Fibroblast of lung (primary cell): ENCODE data around the gene GGCT. TPM values are rescaled to one million over a fixed set of nuclear protein-coding genes. Genes with fewer than 3 reads are reported as not detected.

ENCODE experiments used
- DNase-seq, 2 donors: peaks; one replicate each; pipeline versions ENCODE4 v3.0.0 to v3.0.0-alpha.2; 2010; ENCODE audit warnings: low read depth in 2 of 2
- H2AFZ ChIP-seq: 2 replicates; pipeline ENCODE4 v1.5.1; 2012; ENCODE audit warnings: low read length, control low read depth, inconsistent platforms
- H3K27ac ChIP-seq: 2 replicates; pipeline ENCODE4 v1.5.1; 2011; ENCODE audit warnings: low read length, control low read depth; ENCODE audit not compliant: insufficient read depth
- H3K27me3 ChIP-seq: 2 replicates; pipeline ENCODE4 v1.5.1; 2011; ENCODE audit warnings: mild to moderate bottlenecking, low read length; ENCODE audit not compliant: control insufficient read depth, insufficient read depth
- H3K36me3 ChIP-seq: 2 replicates; pipeline ENCODE4 v1.5.1; 2011; ENCODE audit warnings: low read length; ENCODE audit not compliant: control insufficient read depth, insufficient read depth
- H3K4me1 ChIP-seq: 2 replicates; pipeline ENCODE4 v1.5.1; 2011; ENCODE audit warnings: low read length; ENCODE audit not compliant: control insufficient read depth, insufficient read depth; ENCODE audit errors: extremely low read depth
- H3K4me2 ChIP-seq: 2 replicates; pipeline ENCODE4 v1.5.1; 2011; ENCODE audit warnings: low read length, control low read depth; ENCODE audit not compliant: insufficient read depth; ENCODE audit errors: extremely low read depth
- H3K4me3 ChIP-seq, 4 experiments: fragments of 200-600 bp in 1 of 4; sonication (generic) in 1 of 4; replicated peaks in 1 of 4; 2 replicates each; pipeline ENCODE4 v1.5.1; 2011 to 2016; ENCODE audit warnings: low read length in 4 of 4, low read depth in 3 of 4, mild to moderate bottlenecking in 3 of 4, control low read depth in 2 of 4, inconsistent platforms in 1 of 4, mixed read lengths in 1 of 4; ENCODE audit not compliant: insufficient read depth in 1 of 4; ENCODE audit errors: control extremely low read depth in 1 of 4
- H3K79me2 ChIP-seq: 2 replicates; pipeline ENCODE4 v1.5.1; 2012; ENCODE audit warnings: mild to moderate bottlenecking, low read length, inconsistent platforms; ENCODE audit not compliant: control insufficient read depth, insufficient read depth
- H3K9ac ChIP-seq: 2 replicates; pipeline ENCODE4 v1.5.1; 2011; ENCODE audit warnings: mild to moderate bottlenecking, low read length, control low read depth; ENCODE audit not compliant: insufficient read depth
- H3K9me3 ChIP-seq: 2 replicates; pipeline ENCODE4 v1.5.1; 2012; ENCODE audit warnings: low read depth, low read length; ENCODE audit not compliant: control insufficient read depth, insufficient read depth
- H4K20me1 ChIP-seq: 2 replicates; pipeline ENCODE4 v1.5.1; 2011; ENCODE audit warnings: low read length; ENCODE audit not compliant: control insufficient read depth, insufficient read depth; ENCODE audit errors: extremely low read depth
- CTCF ChIP-seq, 2 donors: IDR thresholded peaks in 1 of 2; conservative IDR thresholded peaks in 1 of 2; 1 replicate in 1 of 2; 2 replicates in 1 of 2; pipeline ENCODE4 v1.5.1; 2011 to 2012; ENCODE audit warnings: low read length in 2 of 2, control low read depth in 1 of 2, inconsistent platforms in 1 of 2, low read depth in 1 of 2, mild to moderate bottlenecking in 1 of 2
- EZH2 ChIP-seq: IDR thresholded peaks from 2 replicates; pipeline ENCODE4 v1.5.1; 2012; ENCODE audit warnings: low read length, control low read depth, mild to moderate bottlenecking; ENCODE audit errors: missing control alignments
- polyA plus RNA-seq, 2 donors: library from polyadenylated mRNA; depleted of rRNA in 1 of 2; stranded (reverse) in 1 of 2; unstranded in 1 of 2; fragments of >200 nt; gene quantifications; 2 replicates each; pipeline ENCODE4 v1.2.1, GENCODE V29; 2011 to 2012; ENCODE audit warnings: missing spikeins in 1 of 2
- total RNA-seq: library from RNA; depleted of rRNA; stranded (reverse); fragments of >200 nt; gene quantifications from 2 replicates; pipeline ENCODE4 v1.2.1, GENCODE V29; 2014

GGCT gene
- total and polyA plus RNA-seq, 2 donors (not counting 1 experiment from before 2014, with no cell fraction given), result 21.6 to 24.6 TPM

DNA sequence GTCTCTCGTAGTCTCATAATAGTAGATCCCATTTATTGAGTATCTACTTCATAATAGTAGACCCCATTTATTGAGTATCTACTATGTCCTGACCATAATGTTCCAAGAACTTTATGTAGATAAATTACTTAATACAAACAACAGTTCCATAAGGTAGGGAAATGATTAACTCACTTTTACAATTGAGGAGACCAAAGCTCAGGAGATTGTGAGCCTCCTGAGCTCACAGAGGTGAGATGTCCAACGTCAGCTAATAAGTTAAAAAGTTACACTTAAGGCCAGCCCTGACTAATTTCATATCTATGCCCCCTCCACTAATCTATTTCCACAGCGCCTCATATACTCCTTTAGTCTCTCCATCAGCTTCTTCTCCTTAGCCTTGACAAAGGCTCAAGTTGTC is 17.5 kb upstream of the GGCT start:
- H3K36me3 ChIP-seq, result no peaks in the 10 kb centered on the region
- no peak overlapping the region for H2AFZ ChIP-seq
- H3K4me3 ChIP-seq, result no peak overlapping the region
- DNase-seq, result no peak
- no peaks in the 10 kb centered on the region for H3K79me2 ChIP-seq
- H3K27ac ChIP-seq, result no peak overlapping the region
- no peak overlapping the region for H3K9ac ChIP-seq
- no peaks in the 10 kb centered on the region for H3K9me3 ChIP-seq
- H3K4me2 ChIP-seq, result no peak overlapping the region
- H3K27me3 ChIP-seq, result no peaks in the 10 kb centered on the region
- TF ChIP-seq EZH2, result no peak
- TF ChIP-seq CTCF (conservative IDR thresholded peaks at IDR 0.05 in 1 of 2, IDR thresholded peaks at IDR 0.05 in 1 of 2; ENCODE audit: low read depth in 1 of 2, low read length in 2 of 2), result no peak
- no peaks in the 10 kb centered on the region for H4K20me1 ChIP-seq
- peaks cover 3% of the 10 kb centered on the region for H3K4me1 ChIP-seq

GRCh38 chr7:30521532-30521931 is 16.9 kb upstream of the GGCT start:
- TF ChIP-seq EZH2 (no peak), CTCF (conservative IDR thresholded peaks at IDR 0.05 in 1 of 2, IDR thresholded peaks at IDR 0.05 in 1 of 2; ENCODE audit: low read depth in 1 of 2, low read length in 2 of 2) (no peak)
- Histone ChIP-seq H3K9me3 (no peaks in the 10 kb centered on the region), H3K27ac (no peak overlapping the region), H4K20me1 (no peaks in the 10 kb centered on the region), H3K4me1 (peaks cover 3% of the 10 kb centered on the region), H3K9ac (no peak overlapping the region), H3K4me3 (no peak overlapping the region), H2AFZ (no peak overlapping the region), H3K36me3 (no peaks in the 10 kb centered on the region), H3K4me2 (no peak overlapping the region), H3K79me2 (no peaks in the 10 kb centered on the region), H3K27me3 (no peaks in the 10 kb centered on the region)
- peak; percentile 35 to 72 for DNase-seq

DNA sequence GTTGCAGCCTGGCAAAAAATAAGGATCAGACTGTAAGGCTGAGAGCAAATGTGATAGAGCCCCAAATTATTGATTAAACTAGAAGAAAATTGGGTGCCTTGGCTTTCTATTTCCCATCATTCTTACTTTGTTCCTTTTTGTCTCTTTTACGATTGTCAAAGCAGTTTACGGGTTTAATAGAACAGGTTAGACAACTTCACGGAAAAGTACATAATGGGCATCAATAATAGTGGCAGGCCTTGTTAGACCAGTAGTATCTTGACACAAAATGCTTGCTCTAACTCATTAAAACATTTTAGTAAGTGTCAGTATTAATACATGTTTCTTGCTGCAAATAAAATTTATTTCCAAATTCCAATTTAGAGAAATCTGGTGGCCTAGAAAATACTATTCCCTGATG is 14.5 kb upstream of the GGCT start:
- no peak for TF ChIP-seq CTCF (conservative IDR thresholded peaks at IDR 0.05 in 1 of 2, IDR thresholded peaks at IDR 0.05 in 1 of 2; ENCODE audit: low read depth in 1 of 2, low read length in 2 of 2)
- TF ChIP-seq EZH2, result no peak
- no peak for DNase-seq
- no peak overlapping the region for H2AFZ ChIP-seq
- H3K36me3 ChIP-seq, result no peaks in the 10 kb centered on the region
- no peak overlapping the region for H3K27ac ChIP-seq
- H3K9ac ChIP-seq, result no peak overlapping the region
- H3K9me3 ChIP-seq, result no peaks in the 10 kb centered on the region
- no peaks in the 10 kb centered on the region for H4K20me1 ChIP-seq
- no peak overlapping the region for H3K4me2 ChIP-seq
- H3K4me1 ChIP-seq, result peaks cover 3% of the 10 kb centered on the region
- H3K4me3 ChIP-seq, result no peak overlapping the region
- no peaks in the 10 kb centered on the region for H3K27me3 ChIP-seq
- no peaks in the 10 kb centered on the region for H3K79me2 ChIP-seq
